Gastroesophageal sphincter (tissue), 3 donors: ENCODE results near the gene RAI1.

Experiments
- CTCF ChIP-seq, 4 experiments: fragments of 200-600 bp in 2 of 4; fragments of 450-650 bp in 2 of 4; sonication (generic) in 1 of 4; IDR thresholded peaks; one replicate each; pipeline ENCODE4 v1.5.1; 2017 to 2019; ENCODE audit warnings: antibody characterized with exemption in 4 of 4, mild to moderate bottlenecking in 2 of 4, moderate library complexity in 2 of 4
- EP300 ChIP-seq: sonication (generic); formaldehyde crosslinking; IDR thresholded peaks from one replicate; pipeline ENCODE4 v1.6.1; 2017; ENCODE audit warnings: antibody characterized with exemption, mild to moderate bottlenecking
- POLR2A ChIP-seq, 2 donors: fragments of 450-650 bp; IDR thresholded peaks; one replicate each; pipeline ENCODE4 v1.6.1; 2017; ENCODE audit warnings: antibody characterized with exemption in 2 of 2, mild to moderate bottlenecking in 2 of 2, moderate library complexity in 1 of 2
- POLR2AphosphoS5 ChIP-seq: sonication (generic); formaldehyde crosslinking; IDR thresholded peaks from one replicate; pipeline ENCODE4 v1.6.1; 2017; ENCODE audit warnings: antibody characterized with exemption

DNA sequence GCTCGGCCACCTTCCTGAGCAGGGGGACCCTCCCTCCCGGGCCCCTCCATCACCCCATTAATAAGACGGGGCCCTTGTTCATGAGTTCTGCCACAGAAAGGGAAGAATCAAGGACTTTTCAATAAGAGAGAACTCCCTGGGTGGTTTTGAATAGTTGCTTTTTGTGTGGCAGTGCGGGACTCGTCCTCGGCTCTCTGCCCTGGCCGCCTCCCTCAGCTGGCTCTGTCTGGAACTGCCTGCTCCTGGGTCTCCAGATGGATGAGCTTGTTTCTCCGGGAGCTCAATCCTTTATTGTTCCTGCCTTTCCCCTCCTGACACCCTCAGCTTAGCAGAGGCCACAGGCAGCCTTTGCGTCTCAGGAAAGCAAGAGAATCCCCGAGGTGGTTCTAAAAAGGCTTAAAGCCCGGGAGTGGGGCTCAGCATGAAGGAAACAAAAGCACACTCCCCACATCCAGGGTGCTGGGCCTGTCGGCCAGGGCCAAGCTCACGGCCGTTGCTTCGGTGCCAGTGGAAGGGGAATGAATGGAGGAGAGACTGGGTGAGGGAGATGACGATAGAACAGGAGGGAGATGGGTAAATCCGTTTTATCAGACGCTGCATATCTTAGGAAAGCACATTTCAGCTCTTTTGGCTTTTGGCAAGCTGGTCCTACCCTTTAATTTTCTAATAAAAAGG, 60.2 kb downstream of the RAI1 start:
- TF ChIP-seq CTCF (IDR thresholded peaks at IDR 0.05) (peak in 3 of 4 experiments; percentile 42 to 55 (median 48)), POLR2A (IDR thresholded peaks at IDR 0.05) (no peak), POLR2AphosphoS5 (no peak), EP300 (no peak)
